HFFc6 (cell line): ENCODE data around the gene RTN1. TPM values are rescaled to one million over a fixed set of nuclear protein-coding genes. Genes with fewer than 3 reads are reported as not detected.

Source experiments
- DNase-seq: peaks from one replicate; pipeline ENCODE4 v3.0.0-alpha.2; 2018
- H3K27ac Mint-ChIP-seq: 2 replicates; pipeline ENCODE4 v1.8.0; 2020; ENCODE audit warnings: mild to moderate bottlenecking, mixed read lengths
- H3K27me3 Mint-ChIP-seq: 2 replicates; pipeline ENCODE4 v1.8.0; 2021; ENCODE audit warnings: mild to moderate bottlenecking, moderate library complexity, mixed read lengths; ENCODE audit not compliant: insufficient read depth
- H3K36me3 Mint-ChIP-seq: 2 replicates; pipeline ENCODE4 v1.8.0; 2021; ENCODE audit warnings: low read depth, mixed read lengths
- H3K4me1 Mint-ChIP-seq: 2 replicates; pipeline ENCODE4 v1.8.0; 2020; ENCODE audit warnings: low read depth, mixed read lengths
- H3K4me3 Mint-ChIP-seq: 2 replicates; pipeline ENCODE4 v1.8.0; 2020; ENCODE audit warnings: mild to moderate bottlenecking, moderate library complexity, mixed read lengths
- H3K9me3 Mint-ChIP-seq: 2 replicates; pipeline ENCODE4 v1.8.0; 2020; ENCODE audit warnings: mild to moderate bottlenecking, mixed read lengths
- total RNA-seq, 6 experiments: library from RNA; stranded (reverse); fragmentation: NEBNext Ultra II Directional; extraction: Animal tissue kit (Norgen Biotek cat#: 25700); gene quantifications; 2 replicates in 1 of 6; 3 replicates in 5 of 6; pipeline ENCODE4 v1.2.3, GENCODE V29; 2021
- TF ChIP-seq, protein P1 (sequence below): fragments of 200-600 bp; sonication (generic); IDR thresholded peaks from 2 replicates; pipeline ENCODE4 v1.5.0; 2021; ENCODE audit warnings: antibody characterized with exemption, mild to moderate bottlenecking

The RTN1 gene
- total RNA-seq, 6 experiments from 2014 or later: 0.07 to 0.17 TPM; not detected in 4

DNA sequence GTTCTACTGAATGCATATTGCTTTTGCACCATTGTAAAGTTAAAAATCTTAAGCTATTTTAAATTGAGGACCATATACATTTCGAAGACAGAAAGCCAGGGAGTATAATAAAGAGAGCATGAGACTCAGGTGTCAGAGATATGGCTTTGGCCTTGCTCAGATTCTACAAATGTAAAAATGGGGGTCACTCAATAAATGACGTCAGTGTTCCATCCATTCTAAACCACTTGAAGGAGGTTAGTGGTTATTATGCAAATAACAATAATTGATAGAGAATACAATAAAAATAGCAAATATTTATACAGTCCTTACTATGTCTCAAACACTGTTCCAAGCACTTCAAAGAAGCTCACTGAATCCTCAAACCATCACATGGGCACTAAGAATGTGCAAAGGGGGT, 20.1 kb downstream of the RTN1 start:
- H3K4me1 Mint-ChIP-seq: no peaks in the 10 kb centered on the region
- DNase-seq: no peak
- no peak overlapping the region for H3K27ac Mint-ChIP-seq
- peaks cover 28% of the 10 kb centered on the region for H3K9me3 Mint-ChIP-seq
- no peaks in the 10 kb centered on the region for H3K27me3 Mint-ChIP-seq
- no peaks in the 10 kb centered on the region for H3K36me3 Mint-ChIP-seq
- H3K4me3 Mint-ChIP-seq: no peak overlapping the region
- TF ChIP-seq, protein P1, sequence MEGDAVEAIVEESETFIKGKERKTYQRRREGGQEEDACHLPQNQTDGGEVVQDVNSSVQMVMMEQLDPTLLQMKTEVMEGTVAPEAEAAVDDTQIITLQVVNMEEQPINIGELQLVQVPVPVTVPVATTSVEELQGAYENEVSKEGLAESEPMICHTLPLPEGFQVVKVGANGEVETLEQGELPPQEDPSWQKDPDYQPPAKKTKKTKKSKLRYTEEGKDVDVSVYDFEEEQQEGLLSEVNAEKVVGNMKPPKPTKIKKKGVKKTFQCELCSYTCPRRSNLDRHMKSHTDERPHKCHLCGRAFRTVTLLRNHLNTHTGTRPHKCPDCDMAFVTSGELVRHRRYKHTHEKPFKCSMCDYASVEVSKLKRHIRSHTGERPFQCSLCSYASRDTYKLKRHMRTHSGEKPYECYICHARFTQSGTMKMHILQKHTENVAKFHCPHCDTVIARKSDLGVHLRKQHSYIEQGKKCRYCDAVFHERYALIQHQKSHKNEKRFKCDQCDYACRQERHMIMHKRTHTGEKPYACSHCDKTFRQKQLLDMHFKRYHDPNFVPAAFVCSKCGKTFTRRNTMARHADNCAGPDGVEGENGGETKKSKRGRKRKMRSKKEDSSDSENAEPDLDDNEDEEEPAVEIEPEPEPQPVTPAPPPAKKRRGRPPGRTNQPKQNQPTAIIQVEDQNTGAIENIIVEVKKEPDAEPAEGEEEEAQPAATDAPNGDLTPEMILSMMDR: no peak

DNA sequence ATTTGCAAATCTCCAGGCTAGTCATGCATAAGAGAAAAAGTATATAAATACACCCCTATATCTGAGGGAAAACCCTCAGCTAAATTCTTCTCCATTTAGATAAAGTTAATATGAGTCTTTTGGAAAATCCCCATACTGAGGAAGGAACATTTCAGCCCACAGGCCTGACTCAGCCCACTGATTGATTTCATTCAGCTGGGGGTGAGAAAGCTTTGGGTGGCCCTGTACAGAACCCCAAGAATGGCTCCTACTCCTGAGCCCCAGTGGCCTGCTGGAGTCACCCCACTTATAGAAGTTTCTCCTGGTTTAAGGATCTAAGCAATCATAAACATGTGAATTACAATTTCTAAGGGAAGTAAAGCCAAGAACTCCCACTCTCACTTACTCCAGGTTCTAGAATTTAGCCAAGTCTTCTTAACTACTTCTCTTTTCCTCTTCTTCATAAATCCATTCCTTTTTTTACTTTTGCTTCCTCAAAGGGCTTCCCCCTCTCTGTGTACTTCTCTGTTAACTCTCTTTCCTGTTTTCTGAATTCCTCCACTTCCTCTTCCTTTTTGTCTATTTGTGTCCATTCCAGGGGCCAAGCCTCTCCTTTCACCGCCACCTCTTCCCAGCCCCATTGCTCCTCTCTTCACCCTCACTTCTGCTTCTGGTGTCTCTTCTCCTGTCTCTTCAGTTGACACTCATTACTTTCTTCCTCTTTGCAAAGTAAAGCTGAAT, 21.0 kb downstream of the RTN1 start:
- H3K27me3 Mint-ChIP-seq: no peaks in the 10 kb centered on the region
- no peaks in the 10 kb centered on the region for H3K4me1 Mint-ChIP-seq
- no peak for DNase-seq
- H3K27ac Mint-ChIP-seq: no peak overlapping the region
- H3K9me3 Mint-ChIP-seq: peaks cover 20% of the 10 kb centered on the region
- TF ChIP-seq, protein P1: no peak
- no peaks in the 10 kb centered on the region for H3K36me3 Mint-ChIP-seq
- H3K4me3 Mint-ChIP-seq: no peak overlapping the region

DNA sequence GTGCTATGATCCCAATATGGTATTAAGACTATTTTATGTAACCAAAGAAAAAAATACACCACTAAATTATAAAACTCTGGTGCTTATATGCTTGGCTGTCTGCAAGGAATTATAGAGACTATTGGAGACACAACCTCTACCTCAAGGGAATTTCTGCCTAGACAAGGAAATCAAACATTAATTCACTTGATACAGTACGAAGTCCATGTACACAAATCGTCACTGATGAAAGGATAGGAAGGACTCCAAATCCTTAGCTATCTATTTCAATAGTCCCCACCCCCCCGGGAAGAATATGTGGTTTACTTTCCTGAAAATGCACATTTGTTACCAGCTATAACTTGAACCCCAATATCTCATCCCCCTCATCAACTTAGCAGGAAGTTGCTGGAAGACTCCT, 21.9 kb downstream of the RTN1 start:
- no peak for DNase-seq

DNA sequence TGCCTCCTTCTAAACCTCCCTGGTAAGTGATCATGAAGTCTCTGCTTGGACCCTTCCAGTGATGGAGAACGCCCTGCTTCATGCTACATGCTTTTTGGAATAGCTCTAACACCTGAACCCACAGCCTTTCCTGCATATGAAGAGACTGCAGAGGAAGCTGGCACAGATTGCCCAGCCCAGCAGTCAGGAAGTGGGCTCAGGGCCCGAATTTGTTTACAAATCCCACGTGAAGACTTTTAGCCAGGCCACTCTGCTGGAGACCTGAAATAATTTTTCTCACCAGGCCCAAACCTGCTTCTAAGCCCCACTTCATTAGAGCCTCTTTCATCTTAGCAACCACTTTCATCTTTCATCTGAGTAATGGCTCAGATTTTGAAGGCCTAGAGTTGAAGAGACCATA, 22.9 kb downstream of the RTN1 start:
- Mint-ChIP-seq H3K4me1 (no peaks in the 10 kb centered on the region), H3K9me3 (peaks cover 19% of the 10 kb centered on the region), H3K27me3 (no peaks in the 10 kb centered on the region), H3K27ac (no peak overlapping the region), H3K36me3 (no peaks in the 10 kb centered on the region), H3K4me3 (no peak overlapping the region)
- TF ChIP-seq, protein P1: no peak
- DNase-seq: no peak

More for the DNA sequence above, 21.9 kb downstream of the RTN1 start:
- Mint-ChIP-seq H3K36me3 (no peaks in the 10 kb centered on the region), H3K9me3 (peaks cover 19% of the 10 kb centered on the region), H3K4me1 (no peaks in the 10 kb centered on the region), H3K4me3 (no peak overlapping the region), H3K27ac (no peak overlapping the region), H3K27me3 (no peaks in the 10 kb centered on the region)
- TF ChIP-seq, protein P1: no peak

DNA sequence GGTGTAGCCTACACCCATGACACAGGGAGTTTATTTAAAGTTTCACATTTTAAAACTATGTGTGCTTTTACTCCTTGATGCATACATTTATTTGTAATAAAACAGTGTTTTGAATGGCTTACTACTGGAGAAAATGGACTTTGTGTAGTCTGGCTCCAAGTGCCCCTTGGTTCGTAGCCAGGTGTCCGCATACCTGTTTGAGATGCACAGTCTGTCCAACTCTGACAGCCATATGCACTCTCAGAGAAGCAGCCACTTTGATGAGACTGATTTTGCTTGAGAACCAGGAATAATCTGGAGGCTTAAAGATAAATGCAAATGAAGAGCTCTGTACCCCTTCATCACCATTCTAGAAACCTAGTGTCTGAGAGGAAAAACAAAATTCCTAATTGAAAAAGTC, 24.0 kb downstream of the RTN1 start:
- TF ChIP-seq, protein P1: no peak
- Mint-ChIP-seq H3K9me3 (peaks cover 19% of the 10 kb centered on the region), H3K27ac (no peak overlapping the region), H3K4me1 (no peaks in the 10 kb centered on the region), H3K36me3 (no peaks in the 10 kb centered on the region), H3K27me3 (no peaks in the 10 kb centered on the region), H3K4me3 (no peak overlapping the region)
- no peak for DNase-seq
